NCI-H1417 (cell line): ENCODE data around the gene CD8A.
A peak's percentile ranks its signal among the peaks of the same experiment; 100 is the strongest.

Experiments used
- DNase-seq, 3 experiments: peaks; one replicate each; lab custom pipeline; 2025; lab: John Stamatoyannopoulos, UW

The CD8A gene

GRCh38 chr2:86808315-86809161 is 17.8 kb upstream of the CD8A start:
- DNase-seq = peak; percentile 76 to 94 (median 87)

- peak in 2 of 3 experiments; percentile 85 to 88 for DNase-seq
Observed at GRCh38 chr2:86807468-86808275, 17.0 kb upstream of the CD8A start.

GRCh38 chr2:86807133-86807467 is 16.4 kb upstream of the CD8A start:
- no peak for DNase-seq

GRCh38 chr2:86806059-86806857 is 15.5 kb upstream of the CD8A start:
- no peak for DNase-seq

- DNase-seq = no peak
Observed at GRCh38 chr2:86800856-86801567, 10.3 kb upstream of the CD8A start.

- no peak for DNase-seq
Observed at GRCh38 chr2:86794861-86795260, 4.1 kb upstream of the CD8A start.

- DNase-seq = no peak
Observed at GRCh38 chr2:86793752-86794151, 3.0 kb upstream of the CD8A start.

GRCh38 chr2:86791573-86791972 is 860 bp upstream of the CD8A start:
- no peak for DNase-seq

- peak in 1 of 3 experiments; percentile 12 for DNase-seq
Observed at GRCh38 chr2:86790134-86790675, 508 bp downstream of the CD8A start.

GRCh38 chr2:86789687-86790133 is 1.0 kb downstream of the CD8A start:
- DNase-seq = no peak

GRCh38 chr2:86788881-86789686 is 1.6 kb downstream of the CD8A start:
- no peak for DNase-seq

GRCh38 chr2:86788165-86788564 is 2.5 kb downstream of the CD8A start:
- no peak for DNase-seq

GRCh38 chr2:86787736-86788135 is 3.0 kb downstream of the CD8A start:
- DNase-seq = no peak

- DNase-seq = no peak
Observed at GRCh38 chr2:86786001-86786536, 4.6 kb downstream of the CD8A start.

GRCh38 chr2:86785456-86785855 is 5.3 kb downstream of the CD8A start:
- no peak for DNase-seq

GRCh38 chr2:86783615-86784339 is 6.9 kb downstream of the CD8A start:
- DNase-seq = no peak

- DNase-seq = peak in 1 of 3 experiments; percentile 11
Observed at GRCh38 chr2:86782748-86783147, 8.0 kb downstream of the CD8A start.

GRCh38 chr2:86781363-86781762 is 9.3 kb downstream of the CD8A start:
- no peak for DNase-seq

- DNase-seq = no peak
Observed at GRCh38 chr2:86779971-86780370, 10.7 kb downstream of the CD8A start.

- no peak for DNase-seq
Observed at GRCh38 chr2:86778957-86779356, 11.8 kb downstream of the CD8A start.
